ENCODE measurements around the gene SNX14. TPM values are rescaled to one million over a fixed set of nuclear protein-coding genes. Genes with fewer than 3 reads are reported as not detected.
"Not testable (repeated sequence)": the region's sequence is repeated elsewhere in the genome, so short reads cannot be mapped to it uniquely, and the experiment has no call there.

The SNX14 gene
- total and polyA plus RNA-seq, 12 donors = 60.0 to 192 (median 86.4) TPM

DNA sequence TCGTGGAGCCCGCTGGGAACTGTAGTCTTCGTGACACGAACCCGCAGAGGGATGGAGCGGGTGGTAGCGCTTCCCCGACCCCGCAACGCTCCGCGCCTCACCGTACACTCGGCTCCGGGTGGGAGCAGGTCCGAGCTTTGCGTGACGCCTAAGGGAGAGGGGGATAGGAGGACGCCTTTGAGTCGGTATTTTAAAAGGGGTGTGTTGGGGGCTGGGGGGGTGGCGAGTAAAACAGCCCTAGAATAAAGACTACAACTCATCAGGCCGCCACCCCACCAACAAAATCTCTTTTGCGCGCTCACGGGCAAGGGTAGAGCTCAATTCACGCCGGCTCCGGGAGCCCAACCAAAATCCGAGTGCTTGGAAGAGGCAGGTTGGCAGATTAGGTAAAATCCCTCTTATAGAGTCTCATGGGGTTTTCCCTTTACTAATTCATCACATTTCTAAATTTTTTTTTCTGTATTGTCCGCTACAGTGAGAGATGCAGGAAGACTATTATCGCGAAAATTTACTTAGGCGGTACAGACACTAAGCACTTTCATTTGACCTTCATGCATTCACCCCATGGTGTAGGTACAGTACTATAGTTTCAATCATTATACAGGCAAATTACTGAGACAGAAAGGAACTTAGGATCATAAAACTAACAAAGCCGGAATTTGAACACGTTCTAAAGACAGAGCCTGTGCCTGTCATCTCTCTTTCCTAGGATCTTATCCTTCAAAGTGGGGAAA, 706 bp upstream of the SNX14 start:
- peaks cover 13 to 16% of the 10 kb centered on the region in 2 donors for H3K4me1 ChIP-seq (replicated peaks in 1 of 2)
- intact Hi-C loops (cut with DNase I) = loop anchor here in 1 of 2 donors (10.0 kb wide), 1 partner anchor 80 kb away; no protein-coding TSS in a partner anchor
- H3K36me3 ChIP-seq (replicated peaks in 1 of 2) = no peaks in the 10 kb centered on the region
- peak overlapping the region; percentile 73 to 98 (median 95) for H3K27ac ChIP-seq
- peak in 5 of 7 donors; percentile 30 to 70 (median 55) for DNase-seq
- 1% methylated on average over 20 to 35 of the region's 35 CpGs for WGBS, 4 donors
- TF ChIP-seq, protein P1, sequence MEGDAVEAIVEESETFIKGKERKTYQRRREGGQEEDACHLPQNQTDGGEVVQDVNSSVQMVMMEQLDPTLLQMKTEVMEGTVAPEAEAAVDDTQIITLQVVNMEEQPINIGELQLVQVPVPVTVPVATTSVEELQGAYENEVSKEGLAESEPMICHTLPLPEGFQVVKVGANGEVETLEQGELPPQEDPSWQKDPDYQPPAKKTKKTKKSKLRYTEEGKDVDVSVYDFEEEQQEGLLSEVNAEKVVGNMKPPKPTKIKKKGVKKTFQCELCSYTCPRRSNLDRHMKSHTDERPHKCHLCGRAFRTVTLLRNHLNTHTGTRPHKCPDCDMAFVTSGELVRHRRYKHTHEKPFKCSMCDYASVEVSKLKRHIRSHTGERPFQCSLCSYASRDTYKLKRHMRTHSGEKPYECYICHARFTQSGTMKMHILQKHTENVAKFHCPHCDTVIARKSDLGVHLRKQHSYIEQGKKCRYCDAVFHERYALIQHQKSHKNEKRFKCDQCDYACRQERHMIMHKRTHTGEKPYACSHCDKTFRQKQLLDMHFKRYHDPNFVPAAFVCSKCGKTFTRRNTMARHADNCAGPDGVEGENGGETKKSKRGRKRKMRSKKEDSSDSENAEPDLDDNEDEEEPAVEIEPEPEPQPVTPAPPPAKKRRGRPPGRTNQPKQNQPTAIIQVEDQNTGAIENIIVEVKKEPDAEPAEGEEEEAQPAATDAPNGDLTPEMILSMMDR (IDR thresholded peaks at IDR 0.05) = no peak
- TF ChIP-seq POLR2A (IDR thresholded peaks at IDR 0.05) = no peak
- H3K4me3 ChIP-seq = peak overlapping the region in 3 of 4 donors; percentile 74 to 85 (median 78)
- H3K9me3 ChIP-seq (replicated peaks in 1 of 3) = no peaks in the 10 kb centered on the region
- H3K27me3 ChIP-seq = no peaks in the 10 kb centered on the region

DNA sequence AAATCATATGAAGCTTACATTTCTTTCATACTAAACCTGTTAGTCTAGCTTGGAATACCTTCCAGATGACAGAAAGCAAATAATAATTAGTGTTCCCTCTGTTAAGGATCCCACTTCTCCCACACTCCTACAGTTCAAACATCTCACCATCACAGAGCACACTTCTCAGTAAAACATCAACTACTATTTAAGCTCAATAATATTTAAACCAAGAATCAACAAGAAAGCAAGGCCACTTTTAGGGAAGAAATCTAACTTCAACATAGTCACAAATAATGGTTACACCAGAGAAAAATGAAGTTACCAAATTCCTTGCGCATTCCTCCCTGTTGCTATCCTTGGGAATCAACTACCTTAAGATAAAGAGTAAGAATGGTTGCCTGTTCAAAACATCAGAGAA, 1.6 kb downstream of the SNX14 start:
- Histone ChIP-seq H3K4me1 (replicated peaks in 1 of 2) (peaks cover 13 to 16% of the 10 kb centered on the region in 2 donors), H3K9me3 (replicated peaks in 1 of 3) (no peaks in the 10 kb centered on the region), H3K36me3 (replicated peaks in 1 of 2) (no peaks in the 10 kb centered on the region), H3K27me3 (no peaks in the 10 kb centered on the region), H3K27ac (no peak overlapping the region), H3K4me3 (peak overlapping the region in 1 of 4 donors; percentile 74)
- DNase-seq = no peak
- TF ChIP-seq, protein P1 (IDR thresholded peaks at IDR 0.05) = no peak
- no peak for TF ChIP-seq POLR2A (IDR thresholded peaks at IDR 0.05)
- 100% methylated on average over 1 of the region's 1 CpG for WGBS, 4 donors
- intact Hi-C loops (cut with DNase I) = loop anchor here in 1 of 2 donors (10.0 kb wide), 1 partner anchor 83 kb away; no protein-coding TSS in a partner anchor

DNA sequence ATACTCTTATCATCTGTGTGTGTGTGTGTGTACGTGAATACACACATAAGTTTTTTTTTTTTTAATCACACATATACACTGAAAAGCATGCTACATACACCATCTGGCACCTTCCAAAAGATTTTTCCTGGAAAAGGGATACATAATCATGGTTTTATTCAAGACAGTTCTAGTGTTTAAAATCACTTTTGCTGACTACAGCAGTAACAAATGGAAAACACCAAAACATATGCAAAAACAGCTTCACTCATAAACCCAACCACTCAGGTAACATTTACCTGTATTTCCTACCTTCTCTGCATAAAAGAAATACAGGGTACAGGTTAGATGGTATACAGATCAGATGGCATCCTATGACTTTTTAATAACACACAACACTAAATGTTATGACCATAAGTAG, 2.5 kb downstream of the SNX14 start:
- no peak overlapping the region for H3K27ac ChIP-seq
- 93 to 100% (median 98%) methylated on average over 1 of the region's 1 CpG for WGBS, 4 donors
- H3K36me3 ChIP-seq (replicated peaks in 1 of 2) = no peaks in the 10 kb centered on the region
- no peak for DNase-seq
- intact Hi-C loops (cut with DNase I) = loop anchor here in 1 of 2 donors (10.0 kb wide), 1 partner anchor 84 kb away; no protein-coding TSS in a partner anchor
- no peak overlapping the region for H3K4me3 ChIP-seq
- peaks cover 13 to 16% of the 10 kb centered on the region in 2 donors for H3K4me1 ChIP-seq (replicated peaks in 1 of 2)
- TF ChIP-seq, protein P1 (IDR thresholded peaks at IDR 0.05) = no peak
- H3K9me3 ChIP-seq (replicated peaks in 1 of 3) = no peaks in the 10 kb centered on the region
- no peaks in the 10 kb centered on the region for H3K27me3 ChIP-seq

DNA sequence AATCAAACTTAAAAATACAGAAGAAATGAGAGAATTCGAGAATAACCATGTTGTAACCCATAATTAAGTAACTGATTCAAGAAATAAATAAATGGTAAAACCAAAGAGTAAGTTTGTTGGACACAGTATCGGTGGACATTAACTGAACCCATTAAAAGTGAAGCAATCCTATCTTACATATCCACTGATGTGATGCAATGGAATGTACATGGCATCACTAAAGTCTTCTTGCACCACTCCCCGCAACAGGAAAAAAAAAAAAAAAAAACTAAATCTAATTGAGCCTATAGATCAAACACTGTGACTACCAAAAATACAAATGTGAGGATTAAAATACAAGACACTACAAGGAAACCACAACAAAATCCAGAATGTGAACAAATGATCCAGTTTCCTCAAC, 7.9 kb downstream of the SNX14 start:
- DNase-seq = no peak
- Histone ChIP-seq H3K36me3 (replicated peaks in 1 of 2) (no peaks in the 10 kb centered on the region), H3K27me3 (no peaks in the 10 kb centered on the region), H3K4me3 (no peak overlapping the region), H3K9me3 (replicated peaks in 1 of 3) (peaks cover 0 to 15% (median 0%) of the 10 kb centered on the region in 3 donors), H3K27ac (no peak overlapping the region), H3K4me1 (replicated peaks in 1 of 2) (peaks cover 0 to 7% of the 10 kb centered on the region in 2 donors)
- intact Hi-C loops (cut with DNase I) = no loop called here
- TF ChIP-seq, protein P1 (IDR thresholded peaks at IDR 0.05) = no peak
- no peak for TF ChIP-seq POLR2A (IDR thresholded peaks at IDR 0.05)
- WGBS, 4 donors = 90 to 94% (median 93%) methylated on average over 3 of the region's 3 CpGs

DNA sequence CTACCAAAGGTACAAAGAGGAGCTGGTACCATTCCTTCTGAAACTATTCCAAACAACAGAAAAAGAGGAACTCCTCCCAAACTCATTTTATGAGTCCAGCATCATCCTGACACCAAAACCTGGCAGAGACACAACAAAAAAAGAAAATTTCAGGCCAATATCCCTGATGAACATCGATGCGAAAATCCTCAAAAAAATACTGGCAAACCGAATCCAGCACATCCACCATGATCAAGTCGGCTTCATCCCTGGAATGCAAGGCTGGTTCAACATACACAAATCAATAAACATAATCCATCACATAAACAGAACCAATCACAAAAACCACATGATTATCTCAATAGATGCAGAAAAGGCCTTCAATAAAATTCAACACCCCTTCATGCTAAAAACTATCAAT, 10.8 kb downstream of the SNX14 start:
- H3K36me3 ChIP-seq (replicated peaks in 1 of 2); DNase-seq; intact Hi-C loops (cut with DNase I); H3K27me3 ChIP-seq; H3K4me3 ChIP-seq; H3K27ac ChIP-seq: not testable (repeated sequence)
- WGBS, 4 donors = 93 to 99% (median 96%) methylated on average over 4 of the region's 4 CpGs
- H3K4me1 ChIP-seq (replicated peaks in 1 of 2) = peaks cover 1 to 20% of the 10 kb centered on the region in 2 donors
- H3K9me3 ChIP-seq (replicated peaks in 1 of 3) = peaks cover 0 to 15% (median 0%) of the 10 kb centered on the region in 3 donors
